ENCODE results near the gene WIPF3. TPM values are rescaled to one million over a fixed set of nuclear protein-coding genes. Genes with fewer than 3 reads are reported as not detected.

Gene WIPF3
- total RNA-seq, 2 experiments from 2014 or later, result not detected

- peaks cover 6% of the 10 kb centered on the region for H3K27me3 Mint-ChIP-seq
- H3K36me3 Mint-ChIP-seq (ENCODE audit: low read depth), result no peaks in the 10 kb centered on the region
- no peak overlapping the region for H3K4me3 Mint-ChIP-seq
- H3K9me3 Mint-ChIP-seq (ENCODE audit: low read depth), result no peaks in the 10 kb centered on the region
- H3K4me1 Mint-ChIP-seq, result no peaks in the 10 kb centered on the region
- ATAC-seq (no peak), DNase-seq (no peak)
- ChIA-PET POLR2A (no interaction called here), CTCF (no interaction called here)
- intact Hi-C loops (cut with DNase I, micrococcal nuclease), result no loop called here
- no peak overlapping the region for H3K27ac Mint-ChIP-seq
Measured at GRCh38 chr7:29853072-29853471, 46.8 kb downstream of the WIPF3 start.

DNA sequence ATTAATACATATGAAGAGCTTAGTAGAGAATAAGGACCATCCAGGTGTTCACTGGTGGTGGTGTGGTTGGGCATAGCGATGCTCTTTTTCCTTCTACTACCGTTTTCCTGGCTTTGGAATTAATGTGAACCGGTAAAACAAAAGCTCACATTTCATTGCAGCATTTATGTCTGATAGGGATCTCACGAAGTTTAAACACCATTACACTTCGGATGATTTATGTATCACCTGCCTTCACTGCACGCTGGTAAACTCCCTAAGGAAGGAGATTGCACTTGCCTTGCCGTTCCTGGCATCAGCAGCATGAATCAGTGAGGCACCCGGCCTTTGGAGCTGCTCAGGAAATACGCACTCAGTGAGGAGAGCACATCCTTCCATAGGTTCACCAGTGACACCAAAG, 47.5 kb downstream of the WIPF3 start:
- CTCF ChIA-PET, result interaction anchor here (0.7 kb wide), 2 partner anchors 14 to 105 kb away, joined by 3 read pairs; no protein-coding TSS in a partner anchor
- Mint-ChIP-seq H3K4me1 (no peaks in the 10 kb centered on the region), H3K36me3 (ENCODE audit: low read depth) (no peaks in the 10 kb centered on the region), H3K9me3 (ENCODE audit: low read depth) (no peaks in the 10 kb centered on the region), H3K27me3 (peaks cover 4% of the 10 kb centered on the region), H3K4me3 (no peak overlapping the region), H3K27ac (no peak overlapping the region)
- DNase-seq, result no peak
- POLR2A ChIA-PET, result no interaction called here
- intact Hi-C loops (cut with DNase I, micrococcal nuclease), result no loop called here
- ATAC-seq, result no peak

DNA sequence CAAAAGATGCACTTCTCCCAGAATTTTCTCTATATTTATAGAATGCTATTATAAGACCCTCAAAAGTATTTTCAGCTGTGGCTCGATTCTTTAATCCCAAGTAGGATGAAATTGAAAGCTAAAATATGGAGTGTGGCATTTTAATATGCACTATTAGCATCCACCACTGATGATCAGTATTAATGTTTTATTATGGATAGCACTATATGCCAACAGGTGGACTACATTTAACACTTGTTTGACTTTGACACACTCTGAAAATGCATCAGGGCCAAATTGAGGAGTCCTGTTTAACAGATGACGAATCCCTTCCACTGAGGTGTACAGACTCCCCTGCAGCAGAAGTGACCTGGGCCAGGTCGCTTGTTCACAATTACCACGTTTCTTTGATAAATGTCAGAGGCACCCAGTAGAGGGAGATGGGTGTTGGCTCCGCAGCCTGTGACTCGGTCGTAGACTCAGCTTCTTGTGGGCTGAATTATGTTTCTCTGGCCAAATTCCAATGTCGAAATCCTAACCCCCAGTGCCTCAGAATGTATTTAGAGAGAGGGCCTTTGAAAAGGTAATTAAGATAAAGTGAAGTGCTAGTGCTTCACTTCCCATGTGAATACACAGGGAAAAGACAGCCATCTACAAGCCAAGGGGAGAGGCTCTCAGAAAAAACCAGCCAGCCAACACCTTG, 48.1 kb downstream of the WIPF3 start:
- DNase-seq (no peak), ATAC-seq (no peak)
- no peak overlapping the region for H3K4me3 Mint-ChIP-seq
- H3K27ac Mint-ChIP-seq, result no peak overlapping the region
- ChIA-PET CTCF (interaction anchor here (0.7 kb wide), 2 partner anchors 15 to 106 kb away, joined by 3 read pairs; no protein-coding TSS in a partner anchor), POLR2A (no interaction called here)
- peaks cover 4% of the 10 kb centered on the region for H3K27me3 Mint-ChIP-seq
- H3K4me1 Mint-ChIP-seq, result no peaks in the 10 kb centered on the region
- no peaks in the 10 kb centered on the region for H3K9me3 Mint-ChIP-seq (ENCODE audit: low read depth)
- H3K36me3 Mint-ChIP-seq (ENCODE audit: low read depth), result no peaks in the 10 kb centered on the region
- intact Hi-C loops (cut with DNase I, micrococcal nuclease), result no loop called here

GRCh38 chr7:29857654-29858053, 51.3 kb downstream of the WIPF3 start:
- no peak overlapping the region for H3K27ac Mint-ChIP-seq
- H3K36me3 Mint-ChIP-seq (ENCODE audit: low read depth), result no peaks in the 10 kb centered on the region
- DNase-seq (no peak), ATAC-seq (no peak)
- ChIA-PET POLR2A (no interaction called here), CTCF (no interaction called here)
- H3K4me1 Mint-ChIP-seq, result no peaks in the 10 kb centered on the region
- intact Hi-C loops (cut with DNase I, micrococcal nuclease), result no loop called here
- no peaks in the 10 kb centered on the region for H3K27me3 Mint-ChIP-seq
- H3K9me3 Mint-ChIP-seq (ENCODE audit: low read depth), result no peaks in the 10 kb centered on the region
- H3K4me3 Mint-ChIP-seq, result no peak overlapping the region

DNA sequence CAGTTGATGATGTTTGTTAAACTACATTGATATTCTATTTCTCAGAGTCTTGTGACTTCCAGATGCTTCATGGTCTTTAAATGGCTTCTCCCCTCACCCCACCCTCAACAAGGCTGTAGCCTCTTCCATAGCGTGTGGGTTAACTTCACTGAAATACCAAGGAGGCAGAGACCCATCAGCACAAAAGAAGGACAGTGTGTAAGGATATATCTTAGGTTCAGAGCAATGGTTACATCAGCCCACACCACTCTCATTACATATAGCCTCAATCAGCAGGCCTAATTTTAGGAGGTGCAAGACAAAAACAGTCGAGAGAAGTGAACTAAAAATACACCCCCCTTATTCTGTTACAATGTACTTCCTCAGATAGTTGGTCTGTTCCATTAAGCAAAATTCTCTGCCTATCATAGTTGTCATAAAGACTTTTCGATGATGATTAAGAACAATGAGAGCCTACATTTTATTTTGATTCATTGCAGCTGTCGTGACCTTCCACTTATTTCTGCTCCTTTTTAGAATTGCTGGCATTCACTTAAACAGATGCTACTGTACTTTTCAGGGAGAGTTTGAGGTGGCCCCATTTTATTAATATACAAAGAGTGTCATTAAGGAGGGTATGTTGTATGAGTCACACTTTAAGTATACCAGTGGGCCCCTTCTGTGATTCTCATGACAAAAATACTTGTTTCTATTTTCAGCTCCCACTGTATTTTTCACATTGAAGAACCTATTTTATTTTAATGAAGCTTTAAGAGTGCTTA, 52.1 kb downstream of the WIPF3 start:
- H3K27me3 Mint-ChIP-seq, result no peaks in the 10 kb centered on the region
- POLR2A ChIA-PET, result no interaction called here
- H3K4me1 Mint-ChIP-seq, result no peaks in the 10 kb centered on the region
- no peaks in the 10 kb centered on the region for H3K36me3 Mint-ChIP-seq (ENCODE audit: low read depth)
- CTCF ChIA-PET, result no interaction called here
- no peak for ATAC-seq
- no peak overlapping the region for H3K27ac Mint-ChIP-seq
- H3K9me3 Mint-ChIP-seq (ENCODE audit: low read depth), result no peaks in the 10 kb centered on the region
- intact Hi-C loops (cut with DNase I, micrococcal nuclease), result no loop called here
- DNase-seq, result no peak
- no peak overlapping the region for H3K4me3 Mint-ChIP-seq

DNA sequence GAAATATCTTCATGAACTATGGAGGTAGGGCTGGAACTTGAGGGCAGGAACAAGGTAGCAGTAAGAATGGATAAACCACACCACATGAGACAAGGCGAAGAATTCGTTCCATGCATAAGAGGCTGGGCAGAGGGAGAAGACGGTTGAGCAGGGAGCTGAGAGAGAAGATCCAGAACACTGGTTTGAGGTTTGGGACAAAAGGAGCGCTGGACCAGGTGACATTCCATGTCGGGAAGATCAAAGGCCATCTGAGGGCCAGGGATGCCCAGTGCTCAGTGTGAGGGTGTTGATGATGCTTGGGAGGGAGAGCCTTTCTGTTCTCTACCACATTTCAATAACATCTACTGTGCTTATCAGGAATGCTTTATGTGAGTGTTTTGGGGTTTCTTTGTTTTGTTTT, 52.8 kb downstream of the WIPF3 start:
- Mint-ChIP-seq H3K27ac (no peak overlapping the region), H3K27me3 (no peaks in the 10 kb centered on the region), H3K36me3 (ENCODE audit: low read depth) (no peaks in the 10 kb centered on the region), H3K4me3 (no peak overlapping the region), H3K4me1 (no peaks in the 10 kb centered on the region), H3K9me3 (ENCODE audit: low read depth) (no peaks in the 10 kb centered on the region)
- no peak for ATAC-seq
- CTCF ChIA-PET, result no interaction called here
- intact Hi-C loops (cut with DNase I, micrococcal nuclease), result no loop called here
- DNase-seq, result no peak
- POLR2A ChIA-PET, result no interaction called here

- Mint-ChIP-seq H3K9me3 (ENCODE audit: low read depth) (no peaks in the 10 kb centered on the region), H3K36me3 (ENCODE audit: low read depth) (no peaks in the 10 kb centered on the region), H3K27ac (no peak overlapping the region), H3K27me3 (no peaks in the 10 kb centered on the region), H3K4me3 (no peak overlapping the region), H3K4me1 (no peaks in the 10 kb centered on the region)
- intact Hi-C loops (cut with DNase I, micrococcal nuclease), result no loop called here
- ChIA-PET CTCF (interaction anchor here (0.8 kb wide), 1 partner anchor 113 kb away, joined by 3 read pairs; no protein-coding TSS in a partner anchor), POLR2A (no interaction called here)
- ATAC-seq (no peak), DNase-seq (no peak)
Measured at GRCh38 chr7:29859524-29860185, 53.3 kb downstream of the WIPF3 start.

DNA sequence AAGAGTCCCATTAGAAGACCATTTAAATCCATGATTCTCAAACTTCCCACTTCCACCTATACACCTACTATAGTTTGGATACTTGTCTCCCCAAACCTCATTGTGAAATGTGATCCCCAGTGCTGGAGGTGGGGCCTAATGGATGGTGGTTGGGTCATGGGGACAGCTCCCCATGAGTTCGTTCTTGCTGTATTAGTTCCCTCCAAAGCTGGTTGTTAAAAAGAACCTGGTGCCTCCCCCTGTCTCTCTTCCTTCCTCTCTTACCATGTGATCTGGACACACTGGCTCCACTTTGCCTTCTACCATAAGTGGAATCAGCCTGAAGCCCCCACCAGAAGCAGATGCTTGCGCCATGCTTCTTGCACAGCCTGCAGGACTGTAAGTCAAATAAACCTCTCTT, 53.9 kb downstream of the WIPF3 start:
- Mint-ChIP-seq H3K27ac (no peak overlapping the region), H3K9me3 (ENCODE audit: low read depth) (no peaks in the 10 kb centered on the region), H3K27me3 (no peaks in the 10 kb centered on the region), H3K36me3 (ENCODE audit: low read depth) (no peaks in the 10 kb centered on the region), H3K4me3 (no peak overlapping the region), H3K4me1 (no peaks in the 10 kb centered on the region)
- DNase-seq, result no peak
- ATAC-seq, result no peak
- intact Hi-C loops (cut with DNase I, micrococcal nuclease), result no loop called here
- ChIA-PET CTCF (interaction anchor here (0.8 kb wide), 1 partner anchor 112 kb away, joined by 3 read pairs; no protein-coding TSS in a partner anchor), POLR2A (no interaction called here)

GRCh38 chr7:29861884-29862283, 55.6 kb downstream of the WIPF3 start:
- DNase-seq (no peak), ATAC-seq (no peak)
- Mint-ChIP-seq H3K27ac (no peak overlapping the region), H3K9me3 (ENCODE audit: low read depth) (no peaks in the 10 kb centered on the region), H3K4me1 (peaks cover 4% of the 10 kb centered on the region), H3K36me3 (ENCODE audit: low read depth) (no peaks in the 10 kb centered on the region), H3K27me3 (no peaks in the 10 kb centered on the region), H3K4me3 (no peak overlapping the region)
- POLR2A ChIA-PET, result no interaction called here
- intact Hi-C loops (cut with DNase I, micrococcal nuclease), result no loop called here
- CTCF ChIA-PET, result no interaction called here

DNA sequence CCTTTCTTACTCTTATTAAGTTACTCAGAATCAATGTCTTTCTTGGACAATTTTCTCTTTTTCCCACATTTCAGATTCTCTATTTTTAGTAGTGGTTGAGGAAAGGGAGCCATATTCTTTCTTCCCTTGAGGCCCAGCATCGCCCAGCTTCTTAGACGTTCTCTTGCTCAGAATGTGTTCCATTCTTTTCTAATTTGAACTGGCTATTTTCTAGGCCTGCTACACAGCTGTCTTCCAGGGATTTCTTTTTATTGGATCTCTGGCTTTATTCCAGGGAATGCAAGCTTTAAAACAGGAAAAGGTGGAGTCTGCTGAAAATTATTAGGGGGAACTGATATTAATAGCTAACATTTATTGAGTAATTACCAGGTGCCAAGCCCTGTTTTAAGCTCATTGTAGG, 58.3 kb downstream of the WIPF3 start:
- Mint-ChIP-seq H3K27ac (no peak overlapping the region), H3K9me3 (ENCODE audit: low read depth) (no peaks in the 10 kb centered on the region), H3K36me3 (ENCODE audit: low read depth) (no peaks in the 10 kb centered on the region), H3K4me1 (peaks cover 4% of the 10 kb centered on the region), H3K4me3 (no peak overlapping the region), H3K27me3 (no peaks in the 10 kb centered on the region)
- ChIA-PET CTCF (interaction anchor here (0.6 kb wide), 1 partner anchor 298 kb away, joined by 3 read pairs; no protein-coding TSS in a partner anchor), POLR2A (interaction anchor here (0.6 kb wide), 1 partner anchor 91 kb away, joined by 3 read pairs; no protein-coding TSS in a partner anchor)
- ATAC-seq (no peak), DNase-seq (no peak)
- intact Hi-C loops (cut with DNase I, micrococcal nuclease), result no loop called here

DNA sequence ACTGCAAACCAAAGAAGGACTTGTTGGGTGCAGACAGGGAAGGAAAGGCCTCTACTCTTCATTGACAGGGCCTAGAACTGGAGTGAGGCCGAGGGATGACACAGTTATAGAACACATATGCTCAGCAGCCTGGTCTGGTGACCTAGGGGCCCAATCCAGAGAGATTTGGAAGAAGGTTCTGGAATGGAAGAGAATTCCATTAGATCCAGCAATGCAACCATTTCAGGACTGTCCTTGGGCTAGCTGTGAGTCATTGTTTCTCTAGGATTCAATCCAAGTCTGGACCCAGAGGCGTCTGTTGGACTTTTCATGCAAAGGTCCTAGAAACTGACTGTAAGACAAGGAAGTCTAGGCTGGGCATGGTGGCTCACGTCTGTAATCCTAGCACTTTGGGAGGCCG, 59.2 kb downstream of the WIPF3 start:
- Mint-ChIP-seq H3K36me3 (ENCODE audit: low read depth) (no peaks in the 10 kb centered on the region), H3K4me1 (peaks cover 4% of the 10 kb centered on the region), H3K9me3 (ENCODE audit: low read depth) (no peaks in the 10 kb centered on the region), H3K4me3 (no peak overlapping the region), H3K27ac (no peak overlapping the region), H3K27me3 (no peaks in the 10 kb centered on the region)
- no peak for DNase-seq
- POLR2A ChIA-PET, result no interaction called here
- intact Hi-C loops (cut with DNase I, micrococcal nuclease), result no loop called here
- CTCF ChIA-PET, result no interaction called here
- ATAC-seq, result no peak

- Mint-ChIP-seq H3K4me1 (peaks cover 4% of the 10 kb centered on the region), H3K27me3 (peaks cover 2% of the 10 kb centered on the region), H3K36me3 (ENCODE audit: low read depth) (no peaks in the 10 kb centered on the region), H3K4me3 (no peak overlapping the region), H3K27ac (no peak overlapping the region), H3K9me3 (ENCODE audit: low read depth) (no peaks in the 10 kb centered on the region)
- no peak for ATAC-seq
- ChIA-PET CTCF (no interaction called here), POLR2A (no interaction called here)
- intact Hi-C loops (cut with DNase I, micrococcal nuclease), result no loop called here
- no peak for DNase-seq
Measured at GRCh38 chr7:29866490-29866930, 60.2 kb downstream of the WIPF3 start.

Data from activated CD4-positive, alpha-beta T cell treated with anti-CD3 and anti-CD28 coated beads for 36 hours (primary cell).